Stimulated activated CD4-positive, alpha-beta T cell treated with anti-CD3 and anti-CD28 coated beads, Interleukin-2, amount 100 ng/mL, for 48 hours (primary cell): Measurements from ENCODE around the gene SIL1.

Source experiments
- DNase-seq, 2 donors: peaks; one replicate each; pipeline ENCODE4 v3.0.0-alpha.2; 2020

The SIL1 gene

DNA sequence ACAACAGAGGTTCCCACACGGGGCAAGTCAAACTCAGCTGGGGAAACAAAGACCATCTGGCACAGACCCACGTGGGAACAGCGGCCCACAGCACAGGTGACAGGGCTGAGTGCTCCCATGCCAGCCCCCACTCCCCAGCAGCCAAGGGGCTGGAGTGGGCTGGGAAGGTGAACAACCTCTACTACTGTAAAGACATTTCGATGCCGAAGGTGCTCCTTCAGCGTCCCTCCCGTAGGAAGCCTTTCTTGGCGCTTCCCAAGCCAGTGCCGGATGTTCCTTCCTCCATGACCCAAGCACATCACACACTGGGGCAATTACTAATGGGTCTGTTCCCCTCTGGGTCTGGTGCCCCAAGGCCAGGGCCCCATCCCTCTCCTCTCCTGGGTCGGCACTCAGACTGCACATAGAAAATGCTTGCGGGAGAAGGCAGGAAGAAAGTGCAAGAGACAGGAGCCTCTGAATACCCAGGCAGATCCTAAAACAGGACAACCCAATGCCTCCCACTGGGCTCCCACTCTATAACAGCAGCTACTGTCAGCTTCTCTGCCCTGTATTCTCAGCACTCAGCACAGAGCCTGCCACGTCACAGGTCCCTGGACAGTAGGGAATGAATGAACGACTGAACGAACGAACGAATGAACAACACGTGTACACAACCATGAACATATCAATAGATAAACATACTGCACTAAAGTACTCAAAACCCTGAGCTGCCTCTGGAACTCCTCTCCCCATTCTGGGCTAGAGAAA is 246.0 kb downstream of the SIL1 start:
- DNase-seq: no peak

DNA sequence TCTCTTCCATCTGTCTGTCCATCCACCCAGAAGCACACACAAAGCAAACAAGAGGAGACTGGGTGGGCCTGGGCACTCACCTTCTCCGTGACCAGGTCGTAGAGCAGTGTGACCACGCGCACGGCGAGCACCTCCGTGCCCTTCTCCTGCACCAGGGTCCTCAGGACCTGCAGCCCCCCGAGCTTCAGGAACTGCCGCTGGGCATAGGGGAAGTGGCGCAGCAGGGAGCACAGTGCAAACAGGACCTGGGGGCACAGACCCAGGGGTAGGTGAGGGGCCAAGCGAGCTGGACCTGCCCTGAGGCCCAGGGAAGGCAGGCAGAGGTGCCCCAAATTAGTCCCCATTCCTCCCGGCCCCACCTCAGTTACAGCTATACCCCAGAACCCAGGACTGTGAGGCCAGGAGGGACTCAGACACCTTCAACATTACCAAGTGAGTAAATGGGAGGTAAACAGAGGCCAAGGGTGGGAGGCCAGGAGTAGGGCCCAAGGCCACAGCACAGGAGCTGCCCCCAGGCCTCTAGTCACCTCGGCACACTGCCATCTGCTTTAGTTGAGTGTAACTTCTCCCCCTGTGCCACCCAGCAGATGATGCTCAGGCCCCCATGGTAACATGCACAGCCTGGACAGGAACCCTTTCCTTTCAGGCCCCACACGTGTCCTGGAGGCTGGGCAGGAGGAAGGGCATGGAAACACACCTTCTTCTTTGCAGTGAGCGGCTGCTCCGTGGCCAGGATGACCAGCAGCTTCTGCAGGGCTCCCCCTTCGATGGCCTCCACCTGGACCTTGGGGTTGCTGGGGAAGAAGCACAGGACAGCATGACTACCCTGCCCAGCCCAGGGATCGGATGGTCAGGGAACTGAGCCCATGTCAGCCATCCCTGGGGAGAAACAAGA is 246.8 kb downstream of the SIL1 start:
- no peak for DNase-seq

DNA sequence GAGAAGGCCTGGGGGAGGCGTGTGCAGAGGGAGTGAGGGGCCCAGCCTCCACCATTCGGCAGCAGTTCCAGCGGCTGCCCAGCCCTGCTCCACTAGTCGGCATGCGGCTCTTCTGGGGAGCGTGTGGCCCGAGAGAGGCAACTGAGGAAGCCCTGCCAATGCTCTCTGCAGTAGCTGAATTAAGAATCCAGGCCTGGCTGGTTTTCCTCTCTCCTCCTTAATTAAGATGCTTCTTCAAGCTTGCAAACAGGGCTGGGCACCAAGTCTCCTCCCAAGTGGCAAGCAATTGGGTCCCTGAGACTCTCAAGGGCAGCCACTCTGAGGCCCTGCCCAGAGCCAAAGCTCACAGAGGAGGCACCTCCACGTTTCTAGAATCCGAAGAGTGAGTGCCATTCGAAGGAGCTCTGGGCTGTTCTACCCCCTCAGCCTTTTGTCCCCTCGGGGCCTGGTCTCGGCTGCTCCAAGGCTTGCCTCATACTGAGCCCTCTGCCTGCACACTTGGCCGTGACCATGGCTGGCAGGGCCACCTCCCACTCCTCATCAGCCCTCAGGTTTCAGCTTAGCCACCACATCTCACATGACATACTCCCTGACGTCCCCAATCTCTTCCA is 247.6 kb downstream of the SIL1 start:
- DNase-seq: no peak

DNA sequence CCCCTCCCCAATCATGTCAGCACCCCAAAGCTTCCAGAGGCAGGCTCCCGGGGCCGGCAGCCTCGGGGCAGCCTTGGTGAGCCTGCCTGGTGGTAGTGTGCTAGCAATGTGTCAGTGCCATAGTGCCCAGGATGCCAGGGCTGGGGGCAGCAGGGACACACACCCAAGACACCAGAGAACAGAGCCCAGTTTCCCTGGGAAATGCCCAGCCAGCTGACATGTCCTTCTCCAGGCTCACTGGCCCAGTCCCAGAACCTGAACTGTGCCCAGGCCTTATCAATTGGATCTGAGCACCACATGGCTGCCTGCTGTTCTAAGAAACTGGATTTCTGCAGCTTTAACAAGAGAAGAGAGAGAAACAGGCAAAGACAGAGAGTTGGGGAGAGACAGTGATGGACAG is 248.2 kb downstream of the SIL1 start:
- no peak for DNase-seq

DNA sequence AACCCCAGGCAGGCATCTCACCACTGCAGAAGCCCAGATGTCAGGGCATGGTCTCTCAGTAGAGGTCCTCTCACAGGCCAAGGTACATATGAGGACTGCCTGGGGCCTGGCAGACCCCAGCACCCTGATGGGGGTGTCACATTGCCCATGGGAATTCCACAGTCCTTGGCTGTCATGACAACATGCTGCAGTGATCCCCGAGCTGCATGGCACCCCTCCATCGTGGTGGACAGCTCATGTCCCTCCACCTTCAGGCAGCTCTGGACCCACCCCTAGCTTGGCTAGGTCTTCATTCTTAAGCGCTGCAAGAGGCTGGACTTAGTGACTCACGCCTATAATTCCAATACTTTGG is 249.0 kb downstream of the SIL1 start:
- no peak for DNase-seq

DNA sequence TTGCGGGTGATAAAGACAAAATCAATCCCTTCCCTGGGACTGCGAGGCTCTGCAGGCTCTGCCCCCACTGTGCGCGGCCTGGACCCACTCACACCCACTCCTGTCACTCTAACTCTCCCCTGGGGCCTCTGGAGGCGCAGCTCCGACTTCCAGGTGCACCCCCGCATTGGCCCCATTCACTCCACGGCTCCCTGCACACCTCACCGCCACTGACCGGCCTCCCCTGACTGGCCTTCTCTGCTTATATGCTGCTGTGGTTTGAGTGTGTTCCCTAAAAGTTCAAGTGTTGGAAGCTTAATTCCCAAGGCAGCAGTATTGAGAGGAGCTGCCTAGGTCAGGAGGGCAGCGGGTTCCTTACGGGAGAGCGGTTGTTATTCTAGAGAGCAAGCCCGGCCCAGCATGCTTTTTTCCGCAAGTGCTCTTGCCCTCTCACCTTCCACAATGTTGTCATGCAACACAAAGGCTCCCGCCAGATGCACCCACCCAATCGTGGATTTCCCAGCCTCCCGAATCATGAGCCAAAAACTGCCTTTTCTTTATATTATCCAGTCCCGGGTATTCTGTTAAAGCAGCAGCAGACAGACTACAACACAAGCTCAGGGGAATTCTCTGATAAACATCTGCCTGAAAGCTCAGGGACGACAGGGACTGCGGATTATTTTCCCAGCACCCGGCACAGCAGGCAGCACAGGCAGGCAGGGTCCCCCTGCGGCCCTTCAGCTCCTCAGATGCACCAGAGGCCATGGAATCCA is 249.5 kb downstream of the SIL1 start:
- no peak for DNase-seq

DNA sequence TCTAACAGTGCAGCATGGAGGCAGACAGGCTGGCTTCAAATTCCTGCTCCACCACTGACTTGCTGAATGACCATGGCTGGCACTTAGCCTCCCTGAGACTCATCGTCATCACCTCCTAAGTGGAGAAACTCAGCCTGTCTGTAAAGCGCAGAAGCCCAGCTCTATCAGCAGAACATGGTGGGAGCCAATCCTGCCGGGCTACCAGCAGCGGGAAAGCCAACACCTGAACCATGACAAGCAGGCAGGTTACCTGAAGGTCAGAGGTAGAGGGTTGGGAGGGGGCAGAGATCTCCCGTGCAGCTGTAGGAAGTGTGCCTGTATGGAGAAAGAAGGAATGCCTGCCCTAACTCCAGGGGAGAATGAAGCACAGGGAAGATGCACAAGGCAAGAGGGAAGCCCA is 250.4 kb downstream of the SIL1 start:
- DNase-seq: no peak

DNA sequence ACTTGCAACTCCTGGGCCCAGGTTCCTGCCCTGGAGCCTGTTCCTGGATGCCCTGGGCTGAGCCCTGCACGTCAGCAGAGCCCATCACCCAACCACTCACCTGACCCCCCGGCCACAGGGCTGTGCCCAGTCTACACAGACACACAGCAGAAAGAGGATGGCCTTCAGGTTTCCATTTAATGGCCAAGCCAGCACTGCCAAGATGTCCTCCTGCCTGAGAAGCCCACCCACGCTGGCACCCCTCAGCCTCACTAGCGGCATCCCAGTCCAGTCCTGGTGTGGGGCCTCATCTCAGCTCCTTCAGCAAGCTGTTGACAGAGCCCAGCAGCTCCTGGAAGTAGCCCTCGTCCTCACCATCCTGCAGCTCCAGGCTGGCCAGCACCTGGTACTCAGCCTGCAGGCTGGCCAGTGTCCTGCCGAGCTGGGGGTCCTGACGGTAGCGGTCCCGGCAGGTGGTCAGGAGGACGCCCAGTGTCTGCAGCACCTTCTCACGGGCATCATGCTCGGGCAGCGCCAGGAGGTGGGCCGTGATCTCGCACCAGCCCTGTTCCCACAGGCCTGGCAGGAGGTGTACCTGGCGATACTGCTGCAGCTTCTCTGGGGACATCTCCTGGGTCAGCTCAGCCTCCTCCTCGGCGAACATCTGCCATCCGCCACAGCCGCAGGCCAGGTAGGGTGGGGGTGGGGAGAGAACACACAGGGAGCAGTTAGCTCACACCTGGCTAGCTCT is 251.2 kb downstream of the SIL1 start:
- DNase-seq: no peak

DNA sequence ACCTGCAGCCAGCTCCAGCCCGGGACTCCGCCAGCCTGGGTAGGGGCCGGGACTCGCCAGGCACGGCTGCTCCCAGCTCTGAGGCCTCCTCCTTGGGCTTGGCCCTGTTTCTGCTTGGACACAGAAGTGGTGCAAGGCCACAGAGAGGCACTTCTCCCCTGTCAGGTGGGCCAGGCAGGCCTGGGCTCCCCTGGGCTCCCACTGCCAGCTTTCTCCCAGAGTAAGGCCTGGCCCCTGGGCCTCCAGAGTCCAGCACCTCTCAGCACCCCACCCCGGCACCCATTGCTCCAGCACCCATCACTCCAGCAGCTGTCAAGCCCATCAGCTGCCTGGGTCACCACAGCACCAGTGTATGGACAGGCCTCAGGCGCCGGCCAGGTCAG is 251.9 kb downstream of the SIL1 start:
- DNase-seq: no peak

DNA sequence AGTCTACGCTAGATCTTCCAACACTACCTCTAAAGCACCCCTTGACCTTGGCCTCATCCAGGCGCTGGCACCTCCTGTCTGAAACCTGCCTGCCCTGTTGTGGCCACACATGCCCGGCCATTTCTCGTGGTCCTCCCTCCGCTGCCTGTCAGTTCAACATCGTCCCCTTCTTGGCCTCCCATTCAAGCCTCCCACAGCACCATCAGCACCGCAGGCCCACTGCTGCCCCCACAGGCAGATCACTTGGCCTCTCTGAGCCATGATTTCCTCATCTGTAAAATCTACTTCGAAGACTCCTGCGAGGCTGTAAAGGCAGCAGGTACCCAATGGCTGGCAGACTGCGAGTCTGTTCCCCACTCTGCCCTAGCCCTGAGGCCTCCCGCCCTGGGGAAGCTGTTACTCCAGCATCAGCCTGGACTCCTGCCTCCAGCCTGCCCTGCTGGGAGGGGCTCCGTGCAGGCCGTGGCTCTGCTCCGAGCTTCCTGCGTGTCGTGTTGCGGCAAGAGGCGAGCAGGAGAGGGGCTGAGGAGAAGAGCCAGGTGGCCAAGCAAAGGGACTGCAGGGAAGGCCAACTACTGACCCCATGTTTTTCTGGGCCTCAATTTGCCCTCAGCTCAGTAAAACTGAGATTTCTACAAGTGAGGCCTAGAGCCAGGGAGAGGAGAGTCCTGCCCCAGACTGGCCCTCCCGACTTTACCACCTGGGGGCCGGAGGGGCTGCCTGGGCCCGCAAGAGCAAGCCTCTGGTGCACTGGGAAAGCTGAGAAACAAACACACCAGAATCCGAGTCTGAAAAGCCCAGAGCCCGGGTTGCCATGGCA is 252.5 kb downstream of the SIL1 start:
- DNase-seq: no peak

DNA sequence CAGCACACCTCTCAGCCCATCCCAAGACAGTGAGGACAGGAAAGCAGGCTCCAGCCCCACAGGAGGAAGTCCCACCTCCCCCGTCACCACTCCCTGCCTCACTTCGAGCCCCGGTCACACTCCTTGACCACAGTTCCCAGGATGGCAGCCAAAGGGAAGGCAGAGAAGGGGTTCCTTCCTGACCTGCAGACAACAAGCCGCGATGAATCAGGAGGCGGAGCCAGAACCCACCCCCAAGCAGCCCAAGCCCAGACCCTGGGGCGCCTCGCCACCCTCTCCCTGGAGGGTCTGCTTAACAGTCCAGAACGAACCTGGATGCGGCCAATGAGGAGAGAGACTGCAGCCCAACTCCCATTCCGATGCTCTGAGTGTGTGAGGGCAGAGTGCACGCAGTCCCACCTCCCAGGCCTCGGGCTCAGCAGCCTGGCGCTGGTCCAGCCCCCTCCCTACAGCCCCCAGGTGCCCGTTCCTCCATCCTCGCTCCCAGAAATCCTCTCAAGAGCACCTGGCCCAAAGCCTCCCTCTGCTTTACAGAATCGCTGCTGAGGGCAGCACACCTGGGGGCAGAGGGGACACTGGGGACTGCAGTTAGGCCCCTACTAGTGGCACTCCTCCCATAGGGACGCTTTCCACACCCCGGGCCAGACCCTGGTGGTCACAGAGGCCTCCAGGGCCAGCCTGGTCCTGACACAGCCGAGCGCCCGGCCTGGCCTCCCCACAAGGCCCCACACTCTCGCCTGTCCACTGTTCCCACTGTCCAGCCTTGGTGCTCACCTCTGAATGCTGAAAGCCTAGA is 253.4 kb downstream of the SIL1 start:
- no peak for DNase-seq

DNA sequence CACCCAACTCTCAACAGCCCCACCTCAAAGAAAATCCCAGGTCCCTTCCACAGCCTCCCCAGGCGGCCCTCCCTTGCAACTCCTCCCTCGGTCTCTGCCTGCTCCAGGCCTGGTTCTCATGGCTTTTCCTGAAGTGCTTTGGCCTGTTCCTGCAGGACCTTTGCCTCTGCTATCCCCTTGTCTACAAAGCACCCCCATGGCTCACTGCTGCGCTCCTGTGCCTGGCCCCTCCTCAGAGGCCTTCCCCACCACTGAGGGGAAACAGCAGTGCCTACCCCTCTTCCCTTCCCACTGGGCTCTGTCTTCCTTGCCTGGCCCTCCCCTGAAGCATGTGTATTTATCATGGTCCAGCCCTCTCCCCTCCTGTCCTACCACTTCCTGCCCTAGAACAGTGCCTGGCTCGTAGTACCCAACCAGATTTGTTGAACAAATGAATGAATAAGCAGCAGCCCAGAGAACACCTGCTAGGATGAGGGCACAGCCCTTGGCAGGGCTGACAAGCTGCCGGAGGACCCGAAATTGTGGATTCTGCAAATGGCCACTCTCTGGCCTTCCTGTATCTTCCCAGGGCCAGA is 254.5 kb downstream of the SIL1 start:
- DNase-seq: no peak

DNA sequence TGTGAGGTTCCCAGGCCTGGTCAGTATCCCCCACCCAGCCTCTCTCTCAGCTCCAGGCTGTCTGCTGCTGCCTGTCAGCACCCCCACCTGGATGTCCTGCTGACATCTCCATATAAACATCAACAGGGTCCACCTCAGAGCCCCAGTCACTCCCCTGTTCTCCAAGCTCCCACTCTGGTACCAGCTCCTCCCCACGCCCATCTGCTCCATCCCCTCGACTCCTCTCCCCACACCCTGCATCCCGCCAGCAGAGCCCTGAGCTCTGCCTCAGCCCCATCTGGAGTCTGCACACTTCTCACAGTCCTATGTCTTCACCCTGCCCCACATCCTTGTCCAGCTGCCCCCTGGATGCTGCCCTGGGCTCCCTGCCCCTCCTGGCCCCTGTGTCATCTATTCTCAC is 255.3 kb downstream of the SIL1 start:
- no peak for DNase-seq

DNA sequence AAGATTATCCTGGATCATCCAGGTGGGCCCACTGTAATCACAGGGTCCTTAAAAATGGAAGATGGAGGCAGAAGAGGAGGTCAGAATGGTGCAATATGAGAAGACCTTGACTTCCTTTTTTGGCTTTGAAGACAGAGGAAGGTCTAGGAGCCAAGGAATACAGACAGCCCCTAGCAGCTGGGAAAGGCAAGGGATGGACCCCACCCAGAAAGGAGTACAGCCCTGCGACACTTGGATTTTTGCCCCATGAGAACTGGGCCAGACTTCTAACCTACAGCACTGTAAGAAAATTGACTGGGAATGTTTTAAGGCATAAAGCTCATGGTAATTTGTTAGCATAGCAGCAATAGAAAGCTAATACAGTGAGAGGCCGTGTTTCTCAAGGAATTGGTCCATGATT is 256.1 kb downstream of the SIL1 start:
- no peak for DNase-seq

DNA sequence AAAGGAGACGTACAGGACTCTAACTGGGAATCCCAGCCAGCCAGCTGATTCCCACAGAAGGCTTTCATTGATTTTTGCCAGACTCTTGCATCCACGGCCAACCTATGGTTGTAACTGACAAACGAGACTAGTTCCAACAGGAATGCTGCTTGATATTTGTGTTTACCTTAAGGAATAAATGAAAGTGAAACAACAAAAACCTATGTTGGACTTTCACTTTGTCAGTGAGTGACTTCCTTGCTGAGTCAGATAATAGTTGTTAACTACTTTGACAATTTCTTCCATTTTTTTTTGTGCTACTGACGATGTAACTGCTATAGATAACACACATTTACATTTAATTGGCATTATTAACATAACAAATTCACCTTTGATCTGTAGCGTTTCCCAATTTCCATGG is 259.6 kb downstream of the SIL1 start:
- no peak for DNase-seq

DNA sequence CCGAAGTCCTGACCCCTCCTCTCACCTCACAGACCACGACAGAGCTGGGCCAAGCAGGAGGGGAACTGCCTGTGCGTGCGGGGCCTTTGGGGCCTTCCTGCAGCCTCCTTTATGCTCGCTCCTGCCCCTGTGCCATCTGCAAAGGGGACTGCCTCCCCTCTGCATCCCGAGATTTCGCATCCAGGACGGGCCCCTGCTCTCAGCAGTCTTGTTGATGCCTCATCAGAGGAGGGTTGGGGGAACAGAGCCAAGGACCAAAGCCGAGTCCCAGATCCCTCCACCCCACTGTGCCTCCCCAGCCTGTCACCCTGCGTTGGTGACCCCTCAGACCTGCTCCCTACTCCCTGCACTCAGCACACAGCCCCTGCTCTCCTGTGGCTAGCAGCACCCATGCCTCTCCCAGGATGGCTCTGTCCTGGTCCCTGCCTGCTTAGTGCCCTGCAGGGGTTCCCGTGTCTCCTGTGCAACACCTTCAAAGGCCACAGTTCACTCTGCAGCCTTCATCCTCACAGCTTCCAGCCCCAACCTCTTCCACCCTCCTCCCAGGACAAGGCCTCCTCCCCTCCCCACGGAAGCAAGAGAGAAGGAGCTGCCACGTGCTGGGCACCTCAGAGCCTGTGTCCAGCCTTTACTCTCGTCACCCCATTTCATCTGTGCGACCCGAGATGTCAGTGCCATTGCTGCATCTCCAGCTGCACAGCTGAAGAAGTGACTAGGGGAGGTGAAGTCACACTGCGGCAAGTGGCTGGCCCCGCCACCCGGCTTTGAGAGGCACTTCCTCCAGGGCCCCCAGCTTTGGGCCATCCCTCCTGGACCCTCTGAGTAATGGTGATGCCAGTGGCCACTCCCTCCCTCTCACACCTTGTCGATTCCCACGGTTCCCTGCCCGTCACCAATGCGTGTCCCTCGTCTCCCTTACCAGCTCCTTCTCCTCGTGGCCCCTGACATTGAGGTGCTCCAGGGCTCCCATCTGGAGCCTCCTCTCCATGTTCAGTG is 260.5 kb downstream of the SIL1 start:
- DNase-seq: no peak

DNA sequence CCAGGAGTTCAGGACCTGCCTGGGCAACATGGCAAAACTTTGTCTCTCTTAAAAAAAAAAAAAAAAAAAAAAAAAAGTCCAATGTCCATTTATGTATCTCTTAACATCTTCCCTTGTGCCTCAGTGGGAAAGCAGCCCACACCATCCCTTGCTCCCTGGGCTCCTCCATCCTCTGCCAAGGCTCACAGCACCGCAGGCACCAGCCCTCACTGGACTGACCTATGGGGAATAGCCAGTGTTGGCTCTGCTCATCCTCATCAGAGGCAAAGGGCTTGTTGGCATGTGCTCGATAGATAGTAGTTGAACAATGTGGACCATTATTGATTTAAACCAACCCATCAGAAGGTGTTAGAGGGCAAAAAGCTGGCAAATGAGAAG is 261.2 kb downstream of the SIL1 start:
- no peak for DNase-seq

DNA sequence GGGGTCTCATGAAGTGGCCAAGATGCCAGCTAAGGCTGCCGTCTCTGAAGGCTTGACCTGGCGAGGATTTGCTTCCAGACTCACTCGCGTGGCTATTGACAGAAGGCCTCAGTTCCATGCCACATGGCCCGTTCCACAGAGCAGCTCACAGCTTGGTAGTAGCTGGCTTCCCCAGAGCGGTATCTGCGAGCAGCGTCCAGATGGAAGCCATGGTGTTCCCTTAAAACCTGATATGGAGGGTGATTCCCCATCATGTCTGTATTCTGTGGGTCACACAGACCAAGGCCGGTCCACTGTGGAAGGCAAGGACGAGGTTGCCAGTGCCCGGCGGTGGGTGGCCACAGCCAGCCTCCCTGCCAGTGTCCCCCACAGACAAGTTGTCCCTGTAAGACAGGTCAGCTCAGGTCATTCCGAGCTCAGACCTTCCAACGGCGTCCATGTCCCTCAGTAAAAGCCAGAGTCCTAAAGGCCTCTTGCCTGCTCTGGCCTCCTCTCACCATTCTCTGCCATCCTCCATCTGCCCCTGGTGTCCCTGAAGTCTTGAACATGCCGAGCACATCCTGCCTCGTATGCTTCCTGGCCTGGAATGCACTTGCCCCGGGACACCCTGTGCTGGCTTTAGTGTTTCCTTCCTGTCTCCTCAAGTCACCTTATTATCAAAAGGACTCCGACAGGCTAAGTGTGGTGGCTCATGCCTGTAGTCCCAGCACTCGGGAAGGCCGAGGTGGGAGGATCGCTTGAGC is 261.8 kb downstream of the SIL1 start:
- DNase-seq: no peak
